GM19397 (cell line): ENCODE results near the gene TREML2.

Experiments used
- ATAC-seq: cut with Tn5 transposase; IDR thresholded peaks from one replicate; pipeline ENCODE4 v1.9.1; 2021; ENCODE audit warnings: mild to moderate bottlenecking, moderate library complexity; ENCODE audit not compliant: unreplicated experiment

Gene TREML2

GRCh38 chr6:41153992-41154625 lies 46.8 kb downstream of the TREML2 start, which contains the start of gene TREML1:
TSS of gene TREML1 (minus strand) at chr6:41154347. CDS start at chr6:41154288, 59 bp downstream.
- no peak for ATAC-seq

- ATAC-seq, result no peak
Measured at GRCh38 chr6:41153451-41153850, 47.5 kb downstream of the TREML2 start.

DNA sequence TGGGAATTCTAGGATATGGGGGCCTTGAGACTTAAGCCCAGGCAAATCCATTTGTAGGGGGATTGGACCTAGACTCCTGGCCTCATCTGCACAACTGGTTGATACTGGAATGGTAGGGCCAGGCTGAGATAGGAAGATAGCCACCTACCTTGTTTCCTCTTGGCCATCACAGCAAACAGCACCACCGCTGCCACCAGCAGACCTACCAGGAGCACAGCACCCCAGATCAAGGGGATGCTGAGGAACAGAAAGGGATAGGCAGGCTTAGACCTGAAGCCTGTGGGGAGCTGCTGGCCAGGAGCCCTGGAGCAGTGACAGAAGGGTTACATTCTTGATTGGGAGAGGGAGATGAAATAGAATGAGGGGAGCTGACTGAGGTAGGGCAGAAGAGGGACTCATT lies 50.3 kb downstream of the TREML2 start:
- ATAC-seq, result no peak

GRCh38 chr6:41147917-41148316 lies 53.0 kb downstream of the TREML2 start:
- ATAC-seq, result no peak
